ENCODE results near the gene MOSPD3. TPM values are rescaled to one million over a fixed set of nuclear protein-coding genes. Genes with fewer than 3 reads are reported as not detected.

The MOSPD3 gene
- polyA plus RNA-seq, 1 donor (not counting 4 experiments of a cell fraction or from before 2014, with no cell fraction given), result 5.5 TPM

DNA sequence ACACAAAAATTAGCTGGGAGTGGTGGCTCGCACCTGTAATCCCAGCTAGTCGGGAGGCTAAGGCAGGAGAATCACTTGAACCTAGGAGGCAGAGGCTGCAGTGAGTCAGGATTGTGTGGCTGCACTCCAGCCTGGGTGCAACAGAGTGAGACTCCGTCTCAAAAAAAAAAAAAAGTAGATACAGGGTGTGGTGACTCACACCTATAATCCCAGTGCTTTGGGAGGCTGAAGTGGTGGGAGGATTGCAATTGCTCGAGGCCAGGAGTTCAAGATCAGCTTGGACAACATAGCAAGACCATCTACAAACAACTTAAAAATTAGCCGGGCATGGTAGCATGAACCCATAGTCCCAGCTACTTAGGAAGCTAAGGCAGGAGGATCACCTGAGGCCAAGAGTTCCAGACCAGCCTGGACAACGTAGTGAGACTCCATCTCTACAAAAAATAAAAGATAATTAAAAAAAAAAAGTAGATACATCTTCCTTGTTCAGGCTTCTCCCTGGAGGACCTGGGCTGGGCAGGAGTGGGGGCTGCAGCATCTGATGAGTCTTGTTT lies 2.0 kb downstream of the MOSPD3 start:
- DNase-seq (ENCODE audit: low read depth, low spot score) (no peak), FAIRE-seq (no peak)
- Histone ChIP-seq H3K9me3 (ENCODE audit: control insufficient read depth, low read depth, low read length) (no peaks in the 10 kb centered on the region), H3K4me3 (ENCODE audit: control insufficient read depth in 2 of 3, extremely low read depth in 1 of 3, insufficient read depth in 2 of 3, low read depth in 1 of 3, low read length in 3 of 3) (no peak overlapping the region), H3K4me1 (ENCODE audit: control insufficient read depth, extremely low read depth, insufficient read depth, low read length) (peaks cover 9% of the 10 kb centered on the region), H2AFZ (ENCODE audit: control insufficient read depth, low read length) (no peak overlapping the region), H3K27ac (ENCODE audit: control insufficient read depth, insufficient read depth, low read length) (no peak overlapping the region), H3K9me1 (ENCODE audit: control insufficient read depth, extremely low read depth, insufficient read depth, low read length) (no peaks in the 10 kb centered on the region), H3K36me3 (ENCODE audit: control insufficient read depth in 2 of 2, extremely low read depth in 1 of 2, insufficient read depth in 2 of 2, low read length in 2 of 2) (no peaks in the 10 kb centered on the region), H3K4me2 (ENCODE audit: control insufficient read depth, extremely low read depth, insufficient read depth, low read depth, low read length) (no peak overlapping the region), H4K20me1 (ENCODE audit: control insufficient read depth, extremely low read depth, insufficient read depth, low read length) (no peaks in the 10 kb centered on the region), H3K79me2 (ENCODE audit: control insufficient read depth, insufficient read depth, low read length) (no peaks in the 10 kb centered on the region), H3K27me3 (ENCODE audit: control insufficient read depth, extremely low read depth, insufficient read depth, low read length) (no peaks in the 10 kb centered on the region), H3K9ac (ENCODE audit: control insufficient read depth, extremely low read depth, insufficient read depth, low read length) (no peak overlapping the region)
- dilution Hi-C loops (cut with MboI; ENCODE audit: extremely low pct_ligation_motif_present, low sequenced_read_pairs), result no loop called here
- TF ChIP-seq, protein P1, sequence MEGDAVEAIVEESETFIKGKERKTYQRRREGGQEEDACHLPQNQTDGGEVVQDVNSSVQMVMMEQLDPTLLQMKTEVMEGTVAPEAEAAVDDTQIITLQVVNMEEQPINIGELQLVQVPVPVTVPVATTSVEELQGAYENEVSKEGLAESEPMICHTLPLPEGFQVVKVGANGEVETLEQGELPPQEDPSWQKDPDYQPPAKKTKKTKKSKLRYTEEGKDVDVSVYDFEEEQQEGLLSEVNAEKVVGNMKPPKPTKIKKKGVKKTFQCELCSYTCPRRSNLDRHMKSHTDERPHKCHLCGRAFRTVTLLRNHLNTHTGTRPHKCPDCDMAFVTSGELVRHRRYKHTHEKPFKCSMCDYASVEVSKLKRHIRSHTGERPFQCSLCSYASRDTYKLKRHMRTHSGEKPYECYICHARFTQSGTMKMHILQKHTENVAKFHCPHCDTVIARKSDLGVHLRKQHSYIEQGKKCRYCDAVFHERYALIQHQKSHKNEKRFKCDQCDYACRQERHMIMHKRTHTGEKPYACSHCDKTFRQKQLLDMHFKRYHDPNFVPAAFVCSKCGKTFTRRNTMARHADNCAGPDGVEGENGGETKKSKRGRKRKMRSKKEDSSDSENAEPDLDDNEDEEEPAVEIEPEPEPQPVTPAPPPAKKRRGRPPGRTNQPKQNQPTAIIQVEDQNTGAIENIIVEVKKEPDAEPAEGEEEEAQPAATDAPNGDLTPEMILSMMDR (optimal IDR thresholded peaks at IDR 0.05 in 1 of 3, IDR thresholded peaks at IDR 0.05 in 1 of 3, conservative IDR thresholded peaks at IDR 0.05 in 1 of 3; ENCODE audit: extremely low read depth in 1 of 3, insufficient read depth in 2 of 3, low read length in 3 of 3), result no peak
- TF ChIP-seq EZH2 (IDR thresholded peaks at IDR 0.05; ENCODE audit: low read length), result no peak

DNA sequence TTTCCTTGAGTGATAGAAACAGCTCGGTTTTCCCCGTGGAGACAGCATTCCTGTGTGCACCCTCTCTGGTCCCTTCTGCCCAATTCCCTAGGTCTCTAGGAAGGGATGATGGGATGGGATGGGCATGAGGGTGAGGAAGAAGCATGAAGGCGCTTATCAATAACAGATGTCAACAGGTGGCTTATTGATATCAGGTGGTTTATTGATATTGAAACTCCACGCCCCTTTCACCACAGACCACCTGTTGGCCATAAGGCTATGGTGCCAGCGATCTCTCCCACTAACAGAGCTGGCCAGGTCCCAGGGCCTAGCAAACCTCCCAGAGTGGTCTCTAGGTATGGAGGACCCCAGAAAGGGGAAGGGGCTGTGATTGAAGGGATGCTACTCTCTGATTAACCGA lies 7.9 kb downstream of the MOSPD3 start:
- no peaks in the 10 kb centered on the region for H3K4me1 ChIP-seq (ENCODE audit: control insufficient read depth, extremely low read depth, insufficient read depth, low read length)
- H3K27me3 ChIP-seq (ENCODE audit: control insufficient read depth, extremely low read depth, insufficient read depth, low read length), result no peaks in the 10 kb centered on the region
- no peak overlapping the region for H3K4me2 ChIP-seq (ENCODE audit: control insufficient read depth, extremely low read depth, insufficient read depth, low read depth, low read length)
- H3K9me1 ChIP-seq (ENCODE audit: control insufficient read depth, extremely low read depth, insufficient read depth, low read length), result no peaks in the 10 kb centered on the region
- H3K9ac ChIP-seq (ENCODE audit: control insufficient read depth, extremely low read depth, insufficient read depth, low read length), result no peak overlapping the region
- DNase-seq (ENCODE audit: low read depth, low spot score), result no peak
- H2AFZ ChIP-seq (ENCODE audit: control insufficient read depth, low read length), result no peak overlapping the region
- no peak for FAIRE-seq
- no peaks in the 10 kb centered on the region for H3K36me3 ChIP-seq (ENCODE audit: control insufficient read depth in 2 of 2, extremely low read depth in 1 of 2, insufficient read depth in 2 of 2, low read length in 2 of 2)
- no peak for TF ChIP-seq EZH2 (IDR thresholded peaks at IDR 0.05; ENCODE audit: low read length)
- TF ChIP-seq, protein P1 (optimal IDR thresholded peaks at IDR 0.05 in 1 of 3, IDR thresholded peaks at IDR 0.05 in 1 of 3, conservative IDR thresholded peaks at IDR 0.05 in 1 of 3; ENCODE audit: extremely low read depth in 1 of 3, insufficient read depth in 2 of 3, low read length in 3 of 3), result no peak
- no peaks in the 10 kb centered on the region for H3K79me2 ChIP-seq (ENCODE audit: control insufficient read depth, insufficient read depth, low read length)
- H3K4me3 ChIP-seq (ENCODE audit: control insufficient read depth in 2 of 3, extremely low read depth in 1 of 3, insufficient read depth in 2 of 3, low read depth in 1 of 3, low read length in 3 of 3), result no peak overlapping the region
- dilution Hi-C loops (cut with MboI; ENCODE audit: extremely low pct_ligation_motif_present, low sequenced_read_pairs), result no loop called here
- H3K27ac ChIP-seq (ENCODE audit: control insufficient read depth, insufficient read depth, low read length), result no peak overlapping the region
- H4K20me1 ChIP-seq (ENCODE audit: control insufficient read depth, extremely low read depth, insufficient read depth, low read length), result no peaks in the 10 kb centered on the region
- H3K9me3 ChIP-seq (ENCODE audit: control insufficient read depth, low read depth, low read length), result no peaks in the 10 kb centered on the region
